ENCODE data around the gene BIN2. TPM values are rescaled to one million over a fixed set of nuclear protein-coding genes. Genes with fewer than 3 reads are reported as not detected.

The BIN2 gene
- polyA plus RNA-seq, 3 donors = 120 to 376 (median 196) TPM

GRCh38 chr12:51326698-51327439 is 2.9 kb upstream of the BIN2 start:
- peak; percentile 67 to 92 (median 77) for DNase-seq
- Histone ChIP-seq H3K4me2 (replicated peaks; ENCODE audit: extremely low read depth, low read length, poor library complexity, severe bottlenecking) (peak overlapping the region; percentile 67), H2AFZ (ENCODE audit: insufficient read depth, low read depth, low read length, poor library complexity, severe bottlenecking) (peak overlapping the region; percentile 44), H3K4me1 (ENCODE audit: control insufficient read depth in 1 of 2, insufficient read depth in 2 of 2, low read length in 2 of 2) (peaks cover 79 to 86% of the 10 kb centered on the region in 2 donors), H3K4me3 (replicated peaks in 1 of 3; ENCODE audit: low read depth in 2 of 3, low read length in 3 of 3) (peak overlapping the region in 1 of 3 experiments; percentile 58), H4K20me1 (ENCODE audit: insufficient read depth, low read length) (peaks cover 8% of the 10 kb centered on the region), H3K79me2 (ENCODE audit: insufficient read depth, low read length) (peaks cover 46% of the 10 kb centered on the region), H3K27me3 (ENCODE audit: control insufficient read depth in 2 of 2, insufficient read depth in 2 of 2, low read length in 2 of 2) (no peaks in the 10 kb centered on the region), H3K36me3 (replicated peaks in 1 of 2; ENCODE audit: control insufficient read depth in 1 of 2, insufficient read depth in 2 of 2, low read length in 2 of 2) (no peaks in the 10 kb centered on the region), H3K9ac (ENCODE audit: insufficient read depth, low read length, poor library complexity, severe bottlenecking) (peak overlapping the region; percentile 38), H3K9me3 (replicated peaks in 1 of 2; ENCODE audit: control insufficient read depth in 1 of 2, insufficient read depth in 1 of 2, low read length in 2 of 2) (no peaks in the 10 kb centered on the region), H3K27ac (ENCODE audit: low read depth in 1 of 2, low read length in 2 of 2) (peak overlapping the region; percentile 63 to 95)
- TF ChIP-seq CTCF (IDR thresholded peaks at IDR 0.05) = no peak
- Mint-ChIP-seq H3K36me3 (peaks cover 6 to 8% of the 10 kb centered on the region in 2 donors), H3K9me3 (peaks cover 0 to 2% (median 0%) of the 10 kb centered on the region in 7 donors), H3K27ac (peak overlapping the region; percentile 87 to 98 (median 94)), H3K4me1 (peaks cover 86% of the 10 kb centered on the region), H3K4me3 (peak overlapping the region; percentile 73 to 78), H3K27me3 (ENCODE audit: low read depth in 3 of 3) (peaks cover 0 to 3% (median 0%) of the 10 kb centered on the region in 3 donors)
- WGBS (ENCODE audit: insufficient coverage) = 0% methylated on average over 2 of the region's 7 CpGs
- intact Hi-C loops (cut with micrococcal nuclease) = no loop called here

GRCh38 chr12:51324953-51325352 is 979 bp upstream of the BIN2 start:
- H3K27ac ChIP-seq (ENCODE audit: low read depth in 1 of 2, low read length in 2 of 2) = peak overlapping the region; percentile 83 to 95
- H3K27ac Mint-ChIP-seq = peak overlapping the region; percentile 89 to 95 (median 92)
- H3K4me2 ChIP-seq (replicated peaks; ENCODE audit: extremely low read depth, low read length, poor library complexity, severe bottlenecking) = peak overlapping the region; percentile 99
- H3K4me1 ChIP-seq (ENCODE audit: control insufficient read depth in 1 of 2, insufficient read depth in 2 of 2, low read length in 2 of 2) = peaks cover 92 to 97% of the 10 kb centered on the region in 2 donors
- no peaks in the 10 kb centered on the region for H3K9me3 ChIP-seq (replicated peaks in 1 of 2; ENCODE audit: control insufficient read depth in 1 of 2, insufficient read depth in 1 of 2, low read length in 2 of 2)
- peaks cover 27% of the 10 kb centered on the region for H4K20me1 ChIP-seq (ENCODE audit: insufficient read depth, low read length)
- H3K79me2 ChIP-seq (ENCODE audit: insufficient read depth, low read length) = peaks cover 65% of the 10 kb centered on the region
- WGBS (ENCODE audit: insufficient coverage) = no CpG with 5 or more reads among the region's 4 CpGs
- H3K27me3 ChIP-seq (ENCODE audit: control insufficient read depth in 2 of 2, insufficient read depth in 2 of 2, low read length in 2 of 2) = no peaks in the 10 kb centered on the region
- H3K9me3 Mint-ChIP-seq = no peaks in the 10 kb centered on the region
- H3K36me3 ChIP-seq (replicated peaks in 1 of 2; ENCODE audit: control insufficient read depth in 1 of 2, insufficient read depth in 2 of 2, low read length in 2 of 2) = no peaks in the 10 kb centered on the region
- no peak overlapping the region for H2AFZ ChIP-seq (ENCODE audit: insufficient read depth, low read depth, low read length, poor library complexity, severe bottlenecking)
- H3K27me3 Mint-ChIP-seq (ENCODE audit: low read depth in 3 of 3) = peaks cover 0 to 3% (median 0%) of the 10 kb centered on the region in 3 donors
- H3K36me3 Mint-ChIP-seq = peaks cover 11 to 18% of the 10 kb centered on the region in 2 donors
- TF ChIP-seq CTCF (IDR thresholded peaks at IDR 0.05) = no peak
- H3K4me3 ChIP-seq (replicated peaks in 1 of 3; ENCODE audit: low read depth in 2 of 3, low read length in 3 of 3) = peak overlapping the region in 1 of 3 experiments; percentile 99
- peaks cover 92% of the 10 kb centered on the region for H3K4me1 Mint-ChIP-seq
- peak in 2 of 3 donors; percentile 25 to 44 for DNase-seq
- intact Hi-C loops (cut with micrococcal nuclease) = loop anchor here in 1 of 2 donors (5.0 kb wide), 1 partner anchor 67 kb away; the partner anchor contains the start of gene GALNT6
- H3K4me3 Mint-ChIP-seq = peak overlapping the region; percentile 59 to 98
- peak overlapping the region; percentile 17 for H3K9ac ChIP-seq (ENCODE audit: insufficient read depth, low read length, poor library complexity, severe bottlenecking)

Data from CD14-positive monocyte (primary cell).